Pulmonary artery endothelial cell (primary cell): Measurements from ENCODE around the gene IRF2BP2. TPM values are rescaled to one million over a fixed set of nuclear protein-coding genes. Genes with fewer than 3 reads are reported as not detected.
"Not testable (repeated sequence)": the region's sequence is repeated elsewhere in the genome, so short reads cannot be mapped to it uniquely, and the experiment has no call there.

Experiments used
- DNase-seq: peaks from one replicate; pipeline ENCODE4 v3.0.0-alpha.2; 2011; ENCODE audit warnings: low read depth, low spot score
- total RNA-seq: library from RNA; depleted of rRNA; stranded (reverse); fragments of >200 nt; gene quantifications from 2 replicates; pipeline ENCODE4 v1.2.3, GENCODE V29; 2014

Gene IRF2BP2
- total RNA-seq, 1 donor from 2014 or later = 62.4 TPM

DNA sequence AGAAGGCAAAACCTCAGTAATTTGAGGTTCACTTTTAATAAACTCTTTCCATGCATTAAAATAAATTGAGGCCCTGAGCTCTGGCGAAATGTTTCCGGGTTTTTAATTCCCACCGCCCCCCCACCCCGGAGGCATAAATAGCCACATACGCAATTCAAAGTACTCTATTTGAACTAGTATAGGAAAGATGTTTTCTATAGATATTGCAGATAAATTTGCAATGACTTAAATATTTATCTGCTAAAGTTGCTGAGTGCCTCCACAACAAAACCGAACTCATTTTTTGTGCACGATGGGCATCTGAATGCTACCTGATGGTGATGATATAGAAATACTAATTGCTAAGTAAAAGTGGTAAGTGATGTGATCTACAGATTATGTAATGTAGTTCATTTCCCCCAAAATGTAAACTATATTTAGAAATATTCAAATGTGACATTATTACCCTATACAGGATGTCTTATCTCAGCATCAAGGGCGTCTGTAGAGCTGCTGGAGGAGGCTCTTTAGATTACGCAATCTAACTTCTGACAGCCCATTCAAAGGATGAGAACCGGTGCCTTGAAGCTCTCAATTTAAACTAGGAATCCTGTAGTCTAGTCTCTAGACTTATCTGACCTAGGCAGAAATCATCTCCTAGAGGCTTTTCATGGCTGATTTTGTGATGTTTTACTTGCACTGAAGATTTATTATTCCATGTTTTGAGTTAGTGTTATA lies 8.5 kb downstream of the IRF2BP2 start:
- no peak for DNase-seq

GRCh38 chr1:234600418-234601281 lies 9.3 kb downstream of the IRF2BP2 start:
- no peak for DNase-seq

- no peak for DNase-seq
These were observed 10.2 kb downstream of the IRF2BP2 start for GRCh38 chr1:234599617-234600417.

GRCh38 chr1:234598974-234599616 lies 10.9 kb downstream of the IRF2BP2 start:
- DNase-seq = no peak

- no peak for DNase-seq
These were observed 12.1 kb downstream of the IRF2BP2 start for GRCh38 chr1:234597894-234598293.

DNA sequence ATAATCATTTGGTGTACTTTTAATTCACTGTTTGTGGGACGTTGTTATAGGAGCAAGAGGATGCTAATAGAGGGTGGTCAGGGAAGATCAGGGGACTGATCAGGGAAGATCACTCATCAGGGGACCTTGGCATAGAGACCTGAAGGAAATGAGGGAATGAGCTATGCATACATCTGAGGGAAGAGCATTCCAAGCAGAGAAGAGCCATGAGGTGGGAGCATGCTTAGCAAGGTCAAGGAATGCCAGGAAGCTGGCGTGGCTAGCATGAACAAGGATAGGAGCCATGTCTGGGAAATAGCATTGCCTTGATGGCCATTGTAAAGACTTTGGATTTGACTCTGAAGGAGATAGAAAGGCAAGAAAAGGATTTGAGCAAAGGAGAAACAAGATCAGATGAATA lies 14.1 kb downstream of the IRF2BP2 start:
- no peak for DNase-seq

DNA sequence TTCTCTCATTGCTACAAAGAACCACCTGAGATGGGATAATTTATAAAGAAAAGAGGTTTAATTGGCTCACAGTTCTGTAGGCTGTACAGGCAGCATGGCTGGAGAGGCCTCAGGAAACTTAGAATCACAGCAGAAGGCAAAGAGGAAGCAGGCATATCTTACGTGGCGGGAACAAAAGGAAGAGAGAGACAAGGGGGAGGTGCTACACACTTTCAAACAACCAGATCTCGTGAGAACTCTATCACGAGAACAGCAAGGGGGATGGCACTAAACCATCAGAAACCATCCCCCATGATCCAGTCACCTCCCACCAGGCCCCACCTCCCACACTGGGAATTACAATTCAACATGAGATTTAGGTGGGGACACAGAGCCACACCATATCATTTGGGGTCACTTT lies 15.4 kb downstream of the IRF2BP2 start:
- DNase-seq = not testable (repeated sequence)

DNA sequence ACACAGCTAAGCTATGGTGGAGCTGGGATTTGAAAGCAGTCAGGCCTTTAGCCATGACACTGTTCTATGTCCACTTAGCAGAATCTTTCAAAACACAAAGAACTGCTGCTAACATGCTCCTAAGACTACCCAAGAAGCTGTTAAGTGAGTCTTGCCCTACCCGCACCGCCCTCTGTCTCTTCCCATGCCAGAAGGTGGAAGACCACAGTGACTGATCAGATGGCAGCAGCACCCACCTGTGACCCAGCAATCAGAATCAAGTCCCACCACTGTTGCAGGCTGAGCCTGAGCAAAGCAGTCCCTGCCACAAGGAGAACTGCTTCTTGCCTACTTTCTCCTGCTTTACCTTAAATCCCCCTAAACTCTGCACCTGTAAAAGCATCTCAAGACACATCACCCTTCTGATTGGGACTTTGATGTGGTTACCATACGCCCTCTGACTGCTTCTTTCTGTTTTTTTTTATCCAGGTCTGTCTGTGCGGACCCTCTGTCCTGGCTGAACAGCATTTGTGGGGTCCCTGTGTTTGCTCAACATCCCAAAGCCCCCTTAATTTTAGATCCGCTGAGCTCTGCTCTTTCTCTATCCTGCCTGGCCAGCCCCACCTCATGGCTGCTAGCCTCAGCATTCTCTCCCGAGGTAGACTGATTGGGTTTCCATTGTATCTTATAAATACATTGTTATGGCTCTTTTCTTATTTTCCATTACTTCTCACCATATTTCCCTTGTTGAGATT lies 16.0 kb downstream of the IRF2BP2 start:
- DNase-seq = no peak

- DNase-seq = no peak
These were observed 16.9 kb downstream of the IRF2BP2 start for GRCh38 chr1:234593109-234593508.

DNA sequence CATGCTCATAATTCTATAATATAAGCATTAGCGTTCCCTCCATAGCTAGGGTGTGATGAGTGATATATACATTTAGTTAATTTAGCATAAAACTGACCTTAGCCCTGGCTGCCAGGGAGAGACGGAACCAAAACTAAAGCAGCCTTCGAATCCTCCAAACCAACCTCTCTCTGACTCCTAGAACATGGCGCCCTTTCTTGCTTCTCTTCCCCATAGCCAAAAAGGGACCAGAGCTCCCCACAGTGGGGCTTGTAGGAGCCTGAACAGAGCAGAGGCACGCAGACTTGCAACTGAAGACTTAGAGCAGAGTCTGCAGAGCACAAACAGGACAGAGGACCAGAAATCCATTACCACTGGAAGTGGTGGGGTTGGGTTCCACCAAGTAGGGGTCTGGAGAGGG lies 17.7 kb downstream of the IRF2BP2 start:
- DNase-seq = no peak

- DNase-seq = no peak
These were observed 18.8 kb downstream of the IRF2BP2 start for GRCh38 chr1:234591131-234591530.

DNA sequence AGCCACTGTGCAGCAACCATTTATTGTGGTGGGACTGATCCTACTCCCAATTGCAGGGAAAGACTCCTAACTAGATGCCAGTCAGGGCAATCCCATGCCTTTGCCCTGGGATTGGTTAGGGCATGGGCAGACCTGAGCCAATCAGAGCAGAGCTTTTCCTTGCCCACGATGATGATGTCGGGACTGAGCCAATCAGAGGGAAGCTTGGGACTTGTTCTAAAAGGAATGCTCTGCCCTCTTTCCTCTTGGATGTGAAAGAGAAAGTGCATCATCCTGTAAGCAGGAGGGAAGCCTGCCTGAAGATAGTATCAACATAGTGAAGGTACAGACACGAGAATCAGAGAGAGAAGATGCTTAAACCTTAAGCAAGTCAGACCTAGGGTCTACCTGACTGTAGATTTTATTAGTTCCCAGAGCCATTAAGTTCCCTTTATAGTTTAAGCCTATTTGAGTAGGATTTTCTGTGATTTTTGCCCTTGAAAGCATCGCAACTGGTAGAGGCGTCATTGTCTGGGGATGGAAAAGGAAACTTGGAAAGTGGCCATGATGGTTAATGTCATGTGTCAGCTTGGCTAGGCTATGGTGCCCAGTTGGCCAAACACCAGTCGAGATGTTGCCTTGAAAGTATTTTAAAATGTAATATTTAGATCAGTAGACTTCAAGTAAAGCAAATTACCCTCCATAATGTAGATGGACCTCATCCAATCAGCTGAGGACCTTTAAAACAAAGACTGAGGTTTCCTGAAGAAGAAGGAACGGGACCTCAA lies 19.9 kb downstream of the IRF2BP2 start:
- no peak for DNase-seq

GRCh38 chr1:234589064-234589800 lies 20.7 kb downstream of the IRF2BP2 start:
- no peak for DNase-seq

GRCh38 chr1:234588386-234588785 lies 21.6 kb downstream of the IRF2BP2 start:
- no peak for DNase-seq

GRCh38 chr1:234586892-234587485 lies 23.0 kb downstream of the IRF2BP2 start:
- no peak for DNase-seq

GRCh38 chr1:234586304-234586703 lies 23.7 kb downstream of the IRF2BP2 start:
- no peak for DNase-seq

GRCh38 chr1:234585330-234586055 lies 24.5 kb downstream of the IRF2BP2 start:
- DNase-seq = no peak

GRCh38 chr1:234584926-234585325 lies 25.1 kb downstream of the IRF2BP2 start:
- no peak for DNase-seq
